Kidney capillary endothelial cell (primary cell): ENCODE measurements around the gene TSHZ1.

Source experiments
- DNase-seq: peaks from one replicate; pipeline ENCODE4 v3.0.0-alpha.2; 2018; ENCODE audit warnings: low spot score

Gene TSHZ1

DNA sequence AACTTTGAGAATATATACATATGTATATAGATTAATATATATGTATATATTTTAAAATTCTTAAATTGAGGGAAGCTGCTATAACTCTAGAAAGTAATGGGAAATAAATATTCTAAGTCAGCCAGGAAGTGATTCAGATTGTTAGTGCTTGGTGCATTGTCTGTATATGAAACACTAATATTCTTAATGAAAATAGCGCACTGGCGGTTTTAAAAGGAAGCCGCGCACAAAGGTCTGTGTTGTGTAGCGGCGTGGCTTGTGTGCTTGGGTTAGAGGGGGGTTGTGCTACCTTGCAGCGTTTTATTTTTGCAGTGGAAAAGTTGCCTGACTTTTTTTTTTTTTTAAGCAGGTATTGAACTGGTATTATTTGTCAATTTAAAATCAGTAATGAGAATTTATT, 11.3 kb downstream of the TSHZ1 start:
- DNase-seq = peak; percentile 67

- no peak for DNase-seq
Observed at GRCh38 chr18:75222407-75222806, 11.8 kb downstream of the TSHZ1 start.

DNA sequence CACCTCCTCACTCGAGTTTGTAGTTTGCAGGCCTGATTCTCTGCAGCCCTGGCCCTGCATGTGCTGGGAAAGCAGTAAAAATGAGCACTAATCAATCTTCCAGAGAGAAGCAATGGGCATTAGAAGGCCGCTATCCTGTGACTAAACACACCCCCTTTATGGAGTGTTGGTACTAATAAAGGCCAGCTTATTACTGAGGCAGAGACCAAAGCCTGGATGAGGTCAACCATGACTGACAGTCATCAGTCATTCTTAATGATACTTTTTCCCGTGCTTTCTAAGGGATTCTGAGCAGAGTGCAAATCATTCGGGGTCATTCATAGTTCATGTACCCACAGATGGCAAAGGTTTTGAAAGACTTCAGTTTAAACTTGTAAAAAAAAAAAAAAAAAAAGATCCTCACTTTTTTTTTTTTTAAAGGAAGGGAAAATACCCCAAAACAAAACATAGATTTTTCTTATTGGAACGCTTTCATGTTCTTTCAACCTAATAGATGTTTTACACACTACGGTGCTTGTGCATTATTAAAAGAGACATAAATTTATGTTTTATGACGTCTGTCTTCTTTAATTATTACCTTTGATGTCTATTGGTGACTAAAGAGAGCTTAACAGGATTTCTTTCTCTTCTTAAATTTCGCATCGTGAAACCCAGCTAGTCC, 13.2 kb downstream of the TSHZ1 start:
- no peak for DNase-seq

DNA sequence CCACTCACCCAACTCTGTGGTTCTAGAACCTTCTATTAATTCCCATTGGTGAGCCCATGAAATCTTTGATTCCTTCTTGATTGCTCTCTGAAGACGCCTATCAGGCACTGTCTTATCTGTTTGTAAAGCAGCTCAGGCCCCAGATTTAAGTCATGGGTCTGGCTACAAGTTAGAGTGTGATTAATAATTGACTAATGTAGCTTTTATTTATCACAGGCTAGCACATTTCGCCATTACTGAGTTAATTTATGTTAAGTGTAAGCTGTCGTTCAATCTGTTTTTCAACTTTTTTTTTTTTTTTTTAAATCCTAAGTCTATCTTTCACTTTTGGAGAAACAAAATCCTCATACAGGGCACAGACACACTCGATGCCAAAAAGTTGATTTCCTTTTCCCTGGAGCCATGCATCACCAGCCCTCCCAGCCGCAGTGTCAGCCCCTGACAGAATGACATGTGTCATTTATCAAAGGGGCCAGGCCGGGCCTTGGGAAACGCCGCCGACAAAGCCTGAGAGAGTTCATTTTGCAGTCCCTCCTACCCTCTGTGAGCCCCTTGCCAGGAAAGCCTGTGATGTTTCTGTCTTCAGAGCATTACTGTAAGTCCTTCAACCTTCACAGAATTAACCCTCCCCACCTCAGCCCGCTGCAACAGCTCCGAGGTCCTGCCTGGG, 15.8 kb downstream of the TSHZ1 start:
- no peak for DNase-seq

- DNase-seq = no peak
Observed at GRCh38 chr18:75226956-75227316, 16.3 kb downstream of the TSHZ1 start.

DNA sequence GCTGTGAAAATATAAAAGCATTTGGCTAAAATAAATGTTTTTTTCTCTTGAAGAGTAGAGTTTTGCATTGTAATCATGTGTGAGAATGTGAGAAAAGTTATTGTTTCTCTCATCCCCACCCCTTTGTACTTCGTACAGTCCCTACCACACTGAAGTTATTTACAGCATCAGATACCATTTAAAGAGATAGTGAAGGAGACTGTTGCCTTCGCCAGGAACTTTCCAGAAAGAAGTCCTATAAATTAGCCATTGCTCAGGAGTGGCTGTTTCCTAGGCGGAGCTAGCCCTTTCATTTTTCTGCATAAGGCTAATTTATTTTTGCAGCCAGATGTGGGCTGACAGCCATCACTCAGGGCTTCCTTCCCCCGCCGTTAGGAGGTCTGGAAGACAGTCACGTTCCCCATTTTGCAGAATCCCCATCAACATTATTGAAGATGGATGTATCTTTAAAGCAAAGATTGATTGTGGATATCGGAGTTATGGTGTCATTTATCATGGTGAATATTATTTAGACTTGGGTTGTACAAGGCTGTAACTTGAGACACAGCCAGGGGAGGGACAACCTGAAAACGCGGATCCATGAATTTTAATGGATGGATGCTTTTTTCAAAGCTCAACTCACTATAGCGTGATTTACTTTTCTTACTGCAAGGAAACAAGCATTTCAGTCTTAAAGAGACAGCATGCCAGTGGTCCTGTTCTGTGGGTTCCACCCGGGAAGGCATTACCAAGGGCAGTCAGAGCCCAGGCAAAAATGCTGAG, 17.1 kb downstream of the TSHZ1 start:
- no peak for DNase-seq

- no peak for DNase-seq
Observed at GRCh38 chr18:75228967-75229366, 18.4 kb downstream of the TSHZ1 start.

- no peak for DNase-seq
Observed at GRCh38 chr18:75229437-75229836, 18.8 kb downstream of the TSHZ1 start.

DNA sequence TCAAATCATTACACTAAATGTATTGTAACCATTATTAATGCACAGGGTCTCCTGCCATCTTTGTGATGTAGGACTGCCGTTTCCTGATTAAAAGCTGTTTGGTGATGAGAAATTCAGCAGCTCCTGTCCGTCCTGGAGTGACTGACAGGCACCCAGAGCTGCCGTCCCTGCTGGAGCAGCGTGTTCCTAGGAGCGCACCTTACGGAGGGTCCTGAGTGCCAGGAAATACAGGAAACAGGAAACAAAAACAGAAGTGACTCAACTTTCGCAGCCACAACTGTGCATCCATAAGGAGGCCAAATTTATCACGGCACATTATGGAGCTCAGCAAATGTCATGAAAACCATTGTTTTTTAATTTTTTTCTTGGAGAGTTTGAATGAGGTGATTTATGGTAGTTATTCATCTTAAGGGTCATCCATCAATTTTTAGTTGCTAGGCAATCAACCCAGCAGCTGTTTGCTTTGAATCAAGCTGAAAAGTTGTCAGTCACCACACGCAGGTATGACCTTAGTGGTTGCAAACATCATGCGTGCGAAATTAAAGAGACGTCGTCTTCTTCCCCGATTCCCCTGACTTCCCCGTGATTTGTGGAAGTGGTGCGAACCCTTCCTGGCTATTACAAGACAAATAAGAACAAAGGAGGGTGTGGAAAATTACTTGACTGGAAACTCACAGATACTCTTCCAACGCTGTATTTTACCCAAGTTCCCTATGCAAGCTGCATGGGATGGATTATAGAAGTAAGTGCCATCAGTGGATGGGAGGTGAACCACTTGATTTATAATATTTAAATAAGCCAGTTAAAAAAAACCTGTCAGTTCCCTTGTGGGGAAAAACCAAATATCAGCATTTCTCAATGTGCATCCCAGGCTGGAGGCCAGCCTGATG, 19.8 kb downstream of the TSHZ1 start:
- DNase-seq = peak; percentile 92

DNA sequence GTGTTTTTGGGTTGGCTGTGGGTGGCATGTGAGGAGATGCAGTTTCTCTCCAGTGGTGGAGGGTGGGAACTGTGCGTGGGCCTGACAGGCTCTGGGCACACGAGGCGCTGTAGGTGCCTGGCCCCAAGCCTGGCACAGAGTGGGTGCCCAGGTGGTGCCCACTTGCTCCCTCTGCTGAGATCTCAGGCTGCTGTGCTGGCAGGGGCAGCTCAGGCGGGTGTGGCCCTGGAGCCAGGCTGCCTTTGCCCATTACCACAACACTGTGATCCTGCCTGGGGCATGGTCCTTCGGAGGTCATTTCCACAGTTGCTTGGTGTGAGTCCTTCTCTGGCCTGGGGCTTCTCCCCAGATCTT, 20.4 kb downstream of the TSHZ1 start:
- no peak for DNase-seq

GRCh38 chr18:75234901-75235300, 24.3 kb downstream of the TSHZ1 start:
- DNase-seq = no peak

DNA sequence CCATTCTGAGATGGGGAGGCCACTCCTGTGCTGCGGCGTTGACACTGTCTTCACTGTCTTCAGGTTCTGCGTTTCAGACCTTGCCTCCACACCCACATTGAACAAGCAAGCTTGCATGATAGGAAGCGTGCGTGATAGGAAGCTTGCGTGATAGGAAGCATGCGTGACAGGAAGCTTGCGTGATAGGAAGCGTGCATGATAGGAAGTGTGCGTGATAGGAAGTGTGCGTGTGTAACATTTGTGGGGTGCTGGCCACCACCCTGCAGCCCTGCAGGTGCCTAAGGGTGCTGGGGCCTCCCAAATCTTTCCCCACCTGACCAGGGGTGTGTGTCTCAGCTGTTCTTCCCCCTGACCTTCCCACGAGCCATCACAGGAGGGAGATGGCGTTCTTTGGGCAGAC, 25.3 kb downstream of the TSHZ1 start:
- no peak for DNase-seq

DNA sequence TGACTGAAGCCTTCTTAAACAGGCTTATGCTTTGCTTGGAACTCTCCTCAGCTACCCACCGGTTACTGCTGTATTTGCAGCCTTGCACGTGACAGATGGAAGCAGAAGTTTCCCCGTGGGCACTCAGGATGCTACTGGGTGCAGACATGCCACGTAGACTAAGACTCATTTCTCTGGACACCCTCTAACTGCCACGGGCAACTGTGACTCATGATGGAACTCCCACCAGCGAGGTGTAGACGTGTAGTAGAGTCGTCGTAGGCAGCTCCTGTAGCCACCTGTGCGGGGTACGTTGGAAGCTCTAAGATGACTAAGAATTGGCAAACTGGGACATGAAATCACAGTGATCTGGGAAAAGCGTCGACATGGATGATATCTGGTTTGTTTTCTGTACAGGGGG, 27.5 kb downstream of the TSHZ1 start:
- no peak for DNase-seq

DNA sequence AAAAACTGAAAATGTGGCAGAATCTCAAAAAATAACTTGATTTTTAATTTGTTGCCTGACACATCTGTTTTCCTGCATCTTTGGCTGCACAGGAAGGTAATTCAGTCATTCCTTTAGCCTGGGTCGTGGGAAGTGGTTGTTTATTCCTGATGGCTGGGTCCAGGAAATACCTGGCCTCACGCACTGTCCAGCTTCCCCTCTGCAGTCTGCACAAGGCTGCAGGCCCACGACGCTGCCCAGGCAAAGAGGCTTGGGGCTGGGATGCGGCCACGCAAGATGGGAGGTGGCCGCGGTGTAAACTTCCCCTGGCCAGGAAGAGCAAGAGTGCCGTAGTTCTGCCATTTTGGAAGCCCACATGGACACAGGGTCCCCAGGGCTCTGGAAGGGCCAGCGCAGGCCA, 28.2 kb downstream of the TSHZ1 start:
- no peak for DNase-seq

DNA sequence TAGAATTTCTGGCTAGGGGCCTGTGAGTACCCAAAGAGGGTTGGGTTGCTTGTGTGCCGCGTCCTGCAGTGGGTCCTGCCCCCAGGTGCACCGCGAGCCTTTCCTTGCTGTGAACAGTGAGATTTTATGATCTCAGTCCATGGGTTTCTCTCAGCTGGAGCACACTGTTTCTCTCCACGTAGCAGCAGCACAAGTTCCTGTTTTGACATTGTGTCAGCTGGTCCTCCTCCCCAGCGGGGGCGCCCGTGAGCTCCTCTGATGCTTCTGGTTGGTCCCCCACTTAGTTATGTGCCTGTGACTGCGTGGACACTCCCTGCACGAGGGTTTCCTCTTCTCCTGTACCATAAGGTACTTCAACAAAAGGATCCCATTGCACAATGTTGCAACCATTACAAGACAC, 29.8 kb downstream of the TSHZ1 start:
- DNase-seq = no peak

DNA sequence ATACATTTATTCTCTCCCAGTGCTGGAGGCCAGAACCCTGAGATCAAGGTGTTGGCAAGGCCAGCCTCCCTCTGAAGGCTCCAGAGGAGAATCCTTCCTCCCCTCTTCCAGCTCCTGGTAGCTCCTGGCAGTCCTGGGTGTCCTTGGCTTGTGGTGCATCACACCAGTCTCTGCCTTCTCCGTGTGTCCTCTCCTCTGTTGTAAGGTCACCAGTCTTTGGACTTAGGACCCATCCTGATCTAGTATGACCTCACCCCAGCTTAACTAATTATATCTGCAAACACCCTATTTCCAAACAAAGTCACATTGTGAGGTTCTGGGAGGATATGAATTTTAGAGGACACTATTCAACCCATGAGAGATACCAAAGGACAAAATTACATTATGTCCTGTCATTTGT, 31.1 kb downstream of the TSHZ1 start:
- DNase-seq = no peak

GRCh38 chr18:75244351-75245313, 34.0 kb downstream of the TSHZ1 start:
- no peak for DNase-seq

GRCh38 chr18:75246721-75247610, 36.4 kb downstream of the TSHZ1 start:
- DNase-seq = peak; percentile 33

- peak; percentile 42 for DNase-seq
Observed at GRCh38 chr18:75247611-75248421, 37.2 kb downstream of the TSHZ1 start.
